HEK293 (cell line): ENCODE results near the gene NUBPL.
"Not testable (repeated sequence)": the region's sequence is repeated elsewhere in the genome, so short reads cannot be mapped to it uniquely, and the experiment has no call there.

Experiments
- CTCF ChIA-PET: fragments of 350-600 bp; formaldehyde crosslinking; extraction: SDS; loops from one replicate; lab custom pipeline; 2021; ENCODE audit warnings: antibody characterized with exemption; lab: Yijun Ruan, JAX
- POLR2A ChIA-PET: fragments of 300-600 bp; formaldehyde crosslinking; extraction: SDS; loops from one replicate; lab custom pipeline; 2020; ENCODE audit warnings: antibody characterized with exemption, inconsistent platforms; lab: Yijun Ruan, JAX
- H3K27ac ChIP-seq: fragments of 200-500 bp; sonication (Bioruptor generic); 2 replicates; pipeline ENCODE4 v1.5.1; 2014; ENCODE audit warnings: low read depth, low read length, control low read depth, inconsistent platforms; ENCODE audit errors: extremely low read depth
- H3K36me3 ChIP-seq, 2 experiments: fragments of 200-500 bp in 1 of 2; sonication (Bioruptor generic) in 1 of 2; 1 replicate in 1 of 2; 2 replicates in 1 of 2; pipeline ENCODE4 v1.5.1; 2014 to 2017; ENCODE audit warnings: inconsistent platforms in 2 of 2, low read length in 2 of 2; ENCODE audit not compliant: control insufficient read depth in 2 of 2, insufficient read depth in 1 of 2
- H3K4me1 ChIP-seq: fragments of 200-500 bp; sonication (Bioruptor generic); 2 replicates; pipeline ENCODE4 v1.5.1; 2014; ENCODE audit warnings: mild to moderate bottlenecking, low read length, inconsistent platforms; ENCODE audit not compliant: control insufficient read depth, insufficient read depth
- H3K4me3 ChIP-seq: 2 replicates; pipeline ENCODE4 v1.5.1; 2011; ENCODE audit warnings: low read depth, mild to moderate bottlenecking, control low read depth, low read length, moderate library complexity
- H3K9me3 ChIP-seq: fragments of 200-500 bp; sonication (Bioruptor generic); 2 replicates; pipeline ENCODE4 v1.5.1; 2014; ENCODE audit warnings: low read depth, low read length, inconsistent platforms; ENCODE audit not compliant: control insufficient read depth, insufficient read depth
- SETDB1 ChIP-seq: IDR thresholded peaks from one replicate; pipeline ENCODE4 v1.6.1; 2017; ENCODE audit warnings: mild to moderate bottlenecking, low read length, moderate library complexity, mixed read lengths; ENCODE audit not compliant: insufficient read length
- TF ChIP-seq, protein P1 (sequence below): fragments of 450-650 bp; formaldehyde crosslinking; IDR thresholded peaks from 2 replicates; pipeline ENCODE4 v1.5.1; 2016; ENCODE audit warnings: missing biosample characterization, missing genetic modification characterization, borderline replicate concordance
- TF ChIP-seq, protein P2 (sequence below): fragments of 450-650 bp; IDR thresholded peaks from 2 replicates; pipeline ENCODE4 v1.5.1; 2018; ENCODE audit warnings: missing biosample characterization, missing genetic modification characterization
- TF ChIP-seq, protein P3 (sequence below): fragments of 450-650 bp; formaldehyde crosslinking; IDR thresholded peaks from 2 replicates; pipeline ENCODE4 v1.5.1; 2016; ENCODE audit warnings: missing biosample characterization, missing genetic modification characterization, low read depth
- TF ChIP-seq, protein P4 (sequence below): fragments of 450-650 bp; formaldehyde crosslinking; IDR thresholded peaks from 2 replicates; pipeline ENCODE4 v1.5.1; 2017; ENCODE audit warnings: missing biosample characterization, missing genetic modification characterization

The NUBPL gene

DNA sequence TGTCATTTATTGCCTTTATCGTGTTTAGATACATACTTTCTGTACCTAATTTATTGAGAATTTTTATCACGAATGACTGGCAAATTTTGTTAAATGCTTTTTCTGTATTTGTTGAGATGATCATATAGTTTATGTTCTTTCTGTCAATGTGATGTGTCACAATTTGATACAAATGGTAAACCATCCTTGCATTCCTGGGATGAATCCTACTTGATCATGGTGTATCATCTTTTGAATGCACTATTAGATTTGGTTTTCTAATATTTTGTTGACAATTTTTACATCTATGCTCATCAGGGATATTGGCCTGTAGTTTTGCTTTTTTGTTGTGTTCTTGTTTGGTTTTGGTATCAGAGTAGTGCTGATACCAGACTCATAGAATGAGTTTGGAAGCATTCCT, 185.1 kb downstream of the NUBPL start:
- Histone ChIP-seq H3K4me1 (no peaks in the 10 kb centered on the region), H3K9me3 (no peaks in the 10 kb centered on the region), H3K36me3 (no peaks in the 10 kb centered on the region), H3K4me3 (no peak overlapping the region), H3K27ac (no peak overlapping the region)
- CTCF ChIA-PET = no interaction called here
- POLR2A ChIA-PET = no interaction called here
- TF ChIP-seq SETDB1 = peak; percentile 26
- TF ChIP-seq, protein P1, sequence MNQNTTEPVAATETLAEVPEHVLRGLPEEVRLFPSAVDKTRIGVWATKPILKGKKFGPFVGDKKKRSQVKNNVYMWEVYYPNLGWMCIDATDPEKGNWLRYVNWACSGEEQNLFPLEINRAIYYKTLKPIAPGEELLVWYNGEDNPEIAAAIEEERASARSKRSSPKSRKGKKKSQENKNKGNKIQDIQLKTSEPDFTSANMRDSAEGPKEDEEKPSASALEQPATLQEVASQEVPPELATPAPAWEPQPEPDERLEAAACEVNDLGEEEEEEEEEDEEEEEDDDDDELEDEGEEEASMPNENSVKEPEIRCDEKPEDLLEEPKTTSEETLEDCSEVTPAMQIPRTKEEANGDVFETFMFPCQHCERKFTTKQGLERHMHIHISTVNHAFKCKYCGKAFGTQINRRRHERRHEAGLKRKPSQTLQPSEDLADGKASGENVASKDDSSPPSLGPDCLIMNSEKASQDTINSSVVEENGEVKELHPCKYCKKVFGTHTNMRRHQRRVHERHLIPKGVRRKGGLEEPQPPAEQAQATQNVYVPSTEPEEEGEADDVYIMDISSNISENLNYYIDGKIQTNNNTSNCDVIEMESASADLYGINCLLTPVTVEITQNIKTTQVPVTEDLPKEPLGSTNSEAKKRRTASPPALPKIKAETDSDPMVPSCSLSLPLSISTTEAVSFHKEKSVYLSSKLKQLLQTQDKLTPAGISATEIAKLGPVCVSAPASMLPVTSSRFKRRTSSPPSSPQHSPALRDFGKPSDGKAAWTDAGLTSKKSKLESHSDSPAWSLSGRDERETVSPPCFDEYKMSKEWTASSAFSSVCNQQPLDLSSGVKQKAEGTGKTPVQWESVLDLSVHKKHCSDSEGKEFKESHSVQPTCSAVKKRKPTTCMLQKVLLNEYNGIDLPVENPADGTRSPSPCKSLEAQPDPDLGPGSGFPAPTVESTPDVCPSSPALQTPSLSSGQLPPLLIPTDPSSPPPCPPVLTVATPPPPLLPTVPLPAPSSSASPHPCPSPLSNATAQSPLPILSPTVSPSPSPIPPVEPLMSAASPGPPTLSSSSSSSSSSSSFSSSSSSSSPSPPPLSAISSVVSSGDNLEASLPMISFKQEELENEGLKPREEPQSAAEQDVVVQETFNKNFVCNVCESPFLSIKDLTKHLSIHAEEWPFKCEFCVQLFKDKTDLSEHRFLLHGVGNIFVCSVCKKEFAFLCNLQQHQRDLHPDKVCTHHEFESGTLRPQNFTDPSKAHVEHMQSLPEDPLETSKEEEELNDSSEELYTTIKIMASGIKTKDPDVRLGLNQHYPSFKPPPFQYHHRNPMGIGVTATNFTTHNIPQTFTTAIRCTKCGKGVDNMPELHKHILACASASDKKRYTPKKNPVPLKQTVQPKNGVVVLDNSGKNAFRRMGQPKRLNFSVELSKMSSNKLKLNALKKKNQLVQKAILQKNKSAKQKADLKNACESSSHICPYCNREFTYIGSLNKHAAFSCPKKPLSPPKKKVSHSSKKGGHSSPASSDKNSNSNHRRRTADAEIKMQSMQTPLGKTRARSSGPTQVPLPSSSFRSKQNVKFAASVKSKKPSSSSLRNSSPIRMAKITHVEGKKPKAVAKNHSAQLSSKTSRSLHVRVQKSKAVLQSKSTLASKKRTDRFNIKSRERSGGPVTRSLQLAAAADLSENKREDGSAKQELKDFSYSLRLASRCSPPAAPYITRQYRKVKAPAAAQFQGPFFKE (tag by site-specific recombination) = no peak
- TF ChIP-seq, protein P2, sequence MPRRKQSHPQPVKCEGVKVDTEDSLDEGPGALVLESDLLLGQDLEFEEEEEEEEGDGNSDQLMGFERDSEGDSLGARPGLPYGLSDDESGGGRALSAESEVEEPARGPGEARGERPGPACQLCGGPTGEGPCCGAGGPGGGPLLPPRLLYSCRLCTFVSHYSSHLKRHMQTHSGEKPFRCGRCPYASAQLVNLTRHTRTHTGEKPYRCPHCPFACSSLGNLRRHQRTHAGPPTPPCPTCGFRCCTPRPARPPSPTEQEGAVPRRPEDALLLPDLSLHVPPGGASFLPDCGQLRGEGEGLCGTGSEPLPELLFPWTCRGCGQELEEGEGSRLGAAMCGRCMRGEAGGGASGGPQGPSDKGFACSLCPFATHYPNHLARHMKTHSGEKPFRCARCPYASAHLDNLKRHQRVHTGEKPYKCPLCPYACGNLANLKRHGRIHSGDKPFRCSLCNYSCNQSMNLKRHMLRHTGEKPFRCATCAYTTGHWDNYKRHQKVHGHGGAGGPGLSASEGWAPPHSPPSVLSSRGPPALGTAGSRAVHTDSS (tag by site-specific recombination) = no peak
- TF ChIP-seq, protein P3, sequence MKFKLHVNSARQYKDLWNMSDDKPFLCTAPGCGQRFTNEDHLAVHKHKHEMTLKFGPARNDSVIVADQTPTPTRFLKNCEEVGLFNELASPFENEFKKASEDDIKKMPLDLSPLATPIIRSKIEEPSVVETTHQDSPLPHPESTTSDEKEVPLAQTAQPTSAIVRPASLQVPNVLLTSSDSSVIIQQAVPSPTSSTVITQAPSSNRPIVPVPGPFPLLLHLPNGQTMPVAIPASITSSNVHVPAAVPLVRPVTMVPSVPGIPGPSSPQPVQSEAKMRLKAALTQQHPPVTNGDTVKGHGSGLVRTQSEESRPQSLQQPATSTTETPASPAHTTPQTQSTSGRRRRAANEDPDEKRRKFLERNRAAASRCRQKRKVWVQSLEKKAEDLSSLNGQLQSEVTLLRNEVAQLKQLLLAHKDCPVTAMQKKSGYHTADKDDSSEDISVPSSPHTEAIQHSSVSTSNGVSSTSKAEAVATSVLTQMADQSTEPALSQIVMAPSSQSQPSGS (tag by site-specific recombination) = no peak

DNA sequence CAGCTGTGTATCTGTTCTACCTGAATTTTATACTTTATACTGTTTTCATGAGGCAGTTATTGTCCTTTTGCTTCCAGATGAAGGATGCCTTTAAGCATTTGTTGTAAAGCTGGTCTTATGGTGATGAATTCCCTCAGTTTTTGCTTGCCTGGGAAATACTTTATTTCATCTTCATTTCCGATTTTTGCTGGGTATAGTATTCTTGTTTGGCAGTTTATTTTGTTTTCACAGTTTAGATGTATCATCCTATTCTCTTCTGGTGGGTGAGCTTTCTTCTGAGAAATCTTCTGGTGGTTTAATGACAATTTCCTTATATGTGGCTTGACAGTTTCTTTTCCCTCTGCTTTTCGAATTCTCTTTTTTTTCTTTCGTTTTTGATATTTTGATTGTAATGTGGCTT, 188.1 kb downstream of the NUBPL start:
- Histone ChIP-seq H3K4me1 (no peaks in the 10 kb centered on the region), H3K36me3 (no peaks in the 10 kb centered on the region), H3K27ac (no peak overlapping the region), H3K9me3 (no peaks in the 10 kb centered on the region), H3K4me3 (no peak overlapping the region)
- ChIA-PET POLR2A (no interaction called here), CTCF (interaction anchor here (0.6 kb wide), 1 partner anchor 57 kb away, joined by 4 read pairs; no protein-coding TSS in a partner anchor)
- peak; percentile 81 for TF ChIP-seq SETDB1
- TF ChIP-seq, protein P4, sequence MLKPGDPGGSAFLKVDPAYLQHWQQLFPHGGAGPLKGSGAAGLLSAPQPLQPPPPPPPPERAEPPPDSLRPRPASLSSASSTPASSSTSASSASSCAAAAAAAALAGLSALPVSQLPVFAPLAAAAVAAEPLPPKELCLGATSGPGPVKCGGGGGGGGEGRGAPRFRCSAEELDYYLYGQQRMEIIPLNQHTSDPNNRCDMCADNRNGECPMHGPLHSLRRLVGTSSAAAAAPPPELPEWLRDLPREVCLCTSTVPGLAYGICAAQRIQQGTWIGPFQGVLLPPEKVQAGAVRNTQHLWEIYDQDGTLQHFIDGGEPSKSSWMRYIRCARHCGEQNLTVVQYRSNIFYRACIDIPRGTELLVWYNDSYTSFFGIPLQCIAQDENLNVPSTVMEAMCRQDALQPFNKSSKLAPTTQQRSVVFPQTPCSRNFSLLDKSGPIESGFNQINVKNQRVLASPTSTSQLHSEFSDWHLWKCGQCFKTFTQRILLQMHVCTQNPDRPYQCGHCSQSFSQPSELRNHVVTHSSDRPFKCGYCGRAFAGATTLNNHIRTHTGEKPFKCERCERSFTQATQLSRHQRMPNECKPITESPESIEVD (tag by site-specific recombination) = no peak

DNA sequence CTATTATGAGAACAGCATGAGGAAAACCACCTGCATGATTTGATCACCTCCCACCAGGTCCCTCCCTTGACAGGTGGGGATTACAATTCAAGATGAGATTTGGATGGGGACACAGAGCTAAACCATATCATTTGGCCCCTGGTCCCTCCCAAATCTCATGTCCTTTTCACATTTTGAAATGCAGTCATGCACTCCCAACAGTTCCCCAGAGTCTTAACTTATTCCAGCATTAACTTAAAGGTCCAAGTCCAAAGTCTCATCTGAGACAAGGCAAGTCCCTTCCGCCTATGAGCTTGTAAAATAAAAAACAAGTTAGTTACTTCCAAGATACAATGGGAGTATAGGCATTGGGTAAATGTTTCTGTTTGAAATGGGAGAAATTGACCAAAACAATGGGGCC, 189.8 kb downstream of the NUBPL start:
- POLR2A ChIA-PET, H3K27ac ChIP-seq, H3K36me3 ChIP-seq, H3K4me3 ChIP-seq, H3K4me1 ChIP-seq, H3K9me3 ChIP-seq: not testable (repeated sequence)
- CTCF ChIA-PET = interaction anchor here (0.7 kb wide), 1 partner anchor 263 kb away, joined by 3 read pairs; the partner anchor contains the start of gene GPR33
